K562 (cell line): Measurements from ENCODE around the gene RAB3D. TPM values are rescaled to one million over a fixed set of nuclear protein-coding genes. Genes with fewer than 3 reads are reported as not detected.
A peak's percentile ranks its signal among the peaks of the same experiment; 100 is the strongest.

Experiments used
- ATF4 ChIP-seq: fragments of 450-650 bp; formaldehyde crosslinking; IDR thresholded peaks from 2 replicates; pipeline ENCODE4 v1.4.0; 2022; ENCODE audit warnings: mild to moderate bottlenecking, moderate library complexity
- BMI1 ChIP-seq: fragments of 150-350 bp; IDR thresholded peaks from 2 replicates; pipeline ENCODE4 v1.6.1; 2014; ENCODE audit warnings: low read length
- BRD9 ChIP-seq: fragments of 450-650 bp; IDR thresholded peaks from 2 replicates; pipeline ENCODE4 v1.6.1; 2018; ENCODE audit warnings: low read depth; ENCODE audit not compliant: partially characterized antibody
- CUX1 ChIP-seq: fragments of 200-800 bp; sonication (Bioruptor generic); IDR thresholded peaks from 2 replicates; pipeline ENCODE4 v1.6.1; 2016; ENCODE audit warnings: missing genetic modification characterization, missing compliant biosample characterization
- DIDO1 ChIP-seq: fragments of 450-650 bp; IDR thresholded peaks from 2 replicates; pipeline ENCODE4 v1.6.1; 2016; ENCODE audit warnings: low read depth, missing biosample characterization, missing genetic modification characterization
- FOXP1 ChIP-seq: sonication (generic); formaldehyde crosslinking; IDR thresholded peaks from 2 replicates; pipeline ENCODE4 v1.8.0; 2022; ENCODE audit warnings: mild to moderate bottlenecking, missing genetic modification reagents
- POLR2H ChIP-seq: IDR thresholded peaks from 2 replicates; pipeline ENCODE4 v1.6.1; 2016; ENCODE audit warnings: missing genetic modification characterization, low read depth, mild to moderate bottlenecking, control low read depth, missing compliant biosample characterization, moderate library complexity
- RBM34 ChIP-seq: fragments of 200-400 bp; formaldehyde crosslinking; IDR thresholded peaks from 2 replicates; pipeline ENCODE4 v1.6.1; 2018; ENCODE audit warnings: low read length, borderline replicate concordance; ENCODE audit not compliant: insufficient read depth
- TEAD4 ChIP-seq, 2 experiments: sonication (generic) in 1 of 2; formaldehyde crosslinking in 1 of 2; IDR thresholded peaks; 2 replicates each; pipeline versions ENCODE4 v1.6.1 to v1.8.0; 2012 to 2022; ENCODE audit warnings: borderline replicate concordance in 1 of 2, inconsistent platforms in 1 of 2, low read length in 1 of 2, mild to moderate bottlenecking in 1 of 2, missing genetic modification reagents in 1 of 2
- ZNF318 ChIP-seq, 2 experiments: fragments of 450-650 bp; IDR thresholded peaks; 2 replicates each; pipeline ENCODE4 v1.6.1; 2016; ENCODE audit warnings: mild to moderate bottlenecking in 2 of 2, borderline replicate concordance in 1 of 2, low read depth in 1 of 2, moderate library complexity in 1 of 2
- polyA plus RNA-seq, 8 experiments: library from polyadenylated mRNA; depleted of rRNA in 4 of 8; stranded (reverse) in 5 of 8; unstranded in 3 of 8; fragments of >200 nt; fragmentation: Nextera tagmentation in 2 of 8; fragmentation: Illumina TruSeq in 1 of 8; extraction: Ambion mirVana in 2 of 8; extraction: Trizol in 1 of 8; gene quantifications; 2 replicates each; pipeline versions ENCODE4 v1.2.1 to v1.2.3, GENCODE V29; 2011 to 2014; ENCODE audit warnings: inconsistent platforms in 1 of 8, missing spikeins in 1 of 8
- total RNA-seq, 7 experiments: library from RNA; depleted of rRNA in 6 of 7; stranded (reverse); fragments of >200 nt in 6 of 7; fragmentation: Illumina TruSeq in 2 of 7; extraction: Trizol in 2 of 7; gene quantifications; 2 replicates each; pipeline versions ENCODE4 v1.2.1 to v1.2.3, GENCODE V29; 2011 to 2021; ENCODE audit warnings: low replicate concordance in 1 of 7

The RAB3D gene
- total and polyA plus RNA-seq, 9 of the 15 experiments (the other 6 are each of a cell fraction or from before 2014, with no cell fraction given): 0.34 to 3.3 (median 1.3) TPM

- TF ChIP-seq CUX1 (CRISPR knock-in tag) (no peak), BMI1 (no peak), DIDO1 (tag) (no peak), RBM34 (no peak), POLR2H (no peak), BRD9 (no peak), ATF4 (CRISPR knock-in tag) (no peak), FOXP1 (CRISPR knock-in tag) (no peak), TEAD4 (IDR thresholded peaks at IDR 0.05; ENCODE audit: low read length) (peak; percentile 28; the same call in 1 of the 2 replicates), TEAD4 (CRISPR knock-in tag; IDR thresholded peaks at IDR 0.05; ENCODE audit: borderline replicate concordance) (no peak), ZNF318 (IDR thresholded peaks at IDR 0.05; ENCODE audit: borderline replicate concordance in 1 of 2, low read depth in 1 of 2) (no peak)
Measured at GRCh38 chr19:11293433-11294389, 45.7 kb downstream of the RAB3D start (continued).
